Right forelimb (tissue), 1 donor: ENCODE data around the gene LTN1.
"Not testable (repeated sequence)": the region's sequence is repeated elsewhere in the genome, so short reads cannot be mapped to it uniquely, and the experiment has no call there.

Experiments used
- DNase-seq: peaks from one replicate; pipeline ENCODE4 v3.0.0-alpha.2; 2018

The LTN1 gene, protein sequence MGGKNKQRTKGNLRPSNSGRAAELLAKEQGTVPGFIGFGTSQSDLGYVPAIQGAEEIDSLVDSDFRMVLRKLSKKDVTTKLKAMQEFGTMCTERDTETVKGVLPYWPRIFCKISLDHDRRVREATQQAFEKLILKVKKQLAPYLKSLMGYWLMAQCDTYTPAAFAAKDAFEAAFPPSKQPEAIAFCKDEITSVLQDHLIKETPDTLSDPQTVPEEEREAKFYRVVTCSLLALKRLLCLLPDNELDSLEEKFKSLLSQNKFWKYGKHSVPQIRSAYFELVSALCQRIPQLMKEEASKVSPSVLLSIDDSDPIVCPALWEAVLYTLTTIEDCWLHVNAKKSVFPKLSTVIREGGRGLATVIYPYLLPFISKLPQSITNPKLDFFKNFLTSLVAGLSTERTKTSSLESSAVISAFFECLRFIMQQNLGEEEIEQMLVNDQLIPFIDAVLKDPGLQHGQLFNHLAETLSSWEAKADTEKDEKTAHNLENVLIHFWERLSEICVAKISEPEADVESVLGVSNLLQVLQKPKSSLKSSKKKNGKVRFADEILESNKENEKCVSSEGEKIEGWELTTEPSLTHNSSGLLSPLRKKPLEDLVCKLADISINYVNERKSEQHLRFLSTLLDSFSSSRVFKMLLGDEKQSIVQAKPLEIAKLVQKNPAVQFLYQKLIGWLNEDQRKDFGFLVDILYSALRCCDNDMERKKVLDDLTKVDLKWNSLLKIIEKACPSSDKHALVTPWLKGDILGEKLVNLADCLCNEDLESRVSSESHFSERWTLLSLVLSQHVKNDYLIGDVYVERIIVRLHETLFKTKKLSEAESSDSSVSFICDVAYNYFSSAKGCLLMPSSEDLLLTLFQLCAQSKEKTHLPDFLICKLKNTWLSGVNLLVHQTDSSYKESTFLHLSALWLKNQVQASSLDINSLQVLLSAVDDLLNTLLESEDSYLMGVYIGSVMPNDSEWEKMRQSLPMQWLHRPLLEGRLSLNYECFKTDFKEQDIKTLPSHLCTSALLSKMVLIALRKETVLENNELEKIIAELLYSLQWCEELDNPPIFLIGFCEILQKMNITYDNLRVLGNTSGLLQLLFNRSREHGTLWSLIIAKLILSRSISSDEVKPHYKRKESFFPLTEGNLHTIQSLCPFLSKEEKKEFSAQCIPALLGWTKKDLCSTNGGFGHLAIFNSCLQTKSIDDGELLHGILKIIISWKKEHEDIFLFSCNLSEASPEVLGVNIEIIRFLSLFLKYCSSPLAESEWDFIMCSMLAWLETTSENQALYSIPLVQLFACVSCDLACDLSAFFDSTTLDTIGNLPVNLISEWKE (N-terminal part only)

DNA sequence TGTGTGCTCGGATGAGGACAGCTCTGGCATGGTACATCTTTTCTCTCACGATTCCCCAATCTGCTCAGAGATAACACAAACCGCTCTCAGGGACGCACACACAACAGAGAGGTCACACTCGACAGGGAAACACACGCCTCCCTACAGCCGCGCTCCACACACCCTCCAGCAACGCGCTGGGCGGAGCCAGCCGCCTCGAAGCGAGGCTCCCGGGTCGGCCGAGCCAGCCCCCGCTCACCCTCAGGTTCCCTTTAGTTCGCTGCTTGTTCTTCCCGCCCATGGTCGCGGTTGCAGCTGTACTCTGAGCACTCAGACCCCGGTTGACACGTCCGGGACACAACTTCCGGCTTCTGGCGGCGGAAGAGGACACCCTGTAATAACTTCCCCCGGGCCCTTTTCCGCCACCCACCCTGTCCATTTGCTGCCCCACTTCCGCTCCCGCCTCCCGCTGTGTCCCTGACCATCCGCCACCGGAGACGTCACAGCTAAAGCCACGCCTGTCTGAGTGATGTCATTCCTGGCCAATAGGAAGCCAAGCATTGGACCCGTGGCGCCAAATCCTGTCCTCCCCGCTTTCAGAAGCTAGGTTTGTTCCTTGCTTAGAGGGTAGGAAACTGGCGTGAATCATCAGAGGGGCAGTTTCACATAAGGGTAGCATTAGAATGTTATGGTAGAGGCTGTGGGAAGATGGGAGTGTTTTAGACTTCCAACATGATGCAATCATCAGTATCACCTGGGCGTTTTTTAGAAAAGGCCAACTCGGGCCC, at the start of gene LTN1:
LTN1 (minus strand) TSS at position 352 of the 767 bp plus-strand sequence; CDS start at position 280, 72 bp downstream.
- peak; percentile 99 for DNase-seq

DNA sequence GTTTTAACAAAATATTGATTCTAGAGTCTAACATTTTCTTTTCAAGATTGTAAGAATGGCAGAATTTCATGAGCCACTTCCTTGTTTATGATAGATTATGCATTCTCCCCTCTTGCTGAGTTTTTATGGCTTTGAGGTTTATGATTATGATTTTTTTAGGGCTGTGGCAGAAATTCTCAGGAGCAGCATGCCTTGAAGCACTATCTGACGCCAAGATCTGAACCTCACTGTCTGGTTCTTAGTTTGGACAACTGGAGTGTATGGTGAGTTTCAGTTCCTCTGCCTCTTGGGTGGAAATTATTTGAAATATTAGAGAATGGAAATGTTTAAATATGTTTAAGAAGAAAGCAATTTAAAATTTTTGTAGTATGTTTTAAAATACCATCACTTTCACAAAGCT, 42.0 kb upstream of the LTN1 start:
- DNase-seq, result no peak

DNA sequence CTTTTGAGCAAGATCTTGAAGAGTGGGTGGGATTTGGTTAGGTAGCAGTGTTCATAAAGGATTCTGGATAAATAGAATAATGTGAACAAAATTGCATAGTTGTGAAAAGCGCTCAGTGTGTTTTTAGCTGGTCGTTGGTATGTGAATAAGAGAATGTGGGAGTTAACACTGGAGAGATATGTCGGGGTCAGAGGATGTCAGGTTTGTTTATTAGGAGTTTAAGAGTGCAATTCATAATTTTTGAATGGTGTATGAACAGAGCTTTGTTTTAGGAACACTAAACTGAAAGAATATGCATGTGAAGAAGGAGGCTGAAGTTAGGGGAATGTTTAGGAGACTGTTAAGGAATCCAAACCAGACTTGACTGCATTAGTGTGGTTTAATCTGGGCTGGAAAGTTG, 41.2 kb upstream of the LTN1 start:
- DNase-seq, result no peak

DNA sequence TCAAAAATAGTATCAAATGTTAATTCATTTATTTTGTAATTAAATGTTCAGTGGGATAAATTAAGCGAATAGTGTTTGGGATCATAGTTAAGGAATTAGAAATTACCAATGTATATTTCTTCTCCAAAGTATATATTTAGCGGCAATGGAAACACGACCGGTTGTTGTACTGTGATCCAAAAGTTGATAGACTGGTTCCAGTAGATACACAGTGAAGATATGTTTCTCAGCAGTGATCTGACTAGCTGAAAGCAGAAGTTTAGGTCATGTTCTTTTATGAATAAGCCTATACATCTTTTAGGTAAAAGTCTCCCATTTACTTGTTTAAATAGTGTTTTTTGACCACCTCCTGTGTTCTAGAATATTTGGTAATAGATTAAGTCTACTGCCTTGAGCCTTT, 40.6 kb upstream of the LTN1 start:
- DNase-seq, result no peak

DNA sequence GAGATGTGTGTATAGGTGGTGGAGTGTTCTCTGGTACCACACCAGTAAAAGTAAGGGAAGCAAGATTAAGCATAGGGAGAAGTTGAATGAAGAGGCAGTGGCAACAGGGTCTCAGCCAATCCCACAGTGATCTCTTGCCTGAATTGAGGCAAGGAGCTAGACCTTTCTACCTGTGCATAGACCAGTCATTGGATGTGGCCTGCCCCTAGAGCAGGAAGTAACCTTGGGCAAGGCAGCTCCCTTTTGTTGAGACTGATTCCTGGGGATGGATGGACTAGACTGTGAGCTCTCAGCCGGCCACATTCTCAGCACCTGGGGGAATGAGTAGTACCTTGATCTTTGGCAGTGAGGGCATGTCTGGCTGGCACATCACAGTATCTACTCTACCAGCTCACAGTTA, 38.2 kb upstream of the LTN1 start:
- DNase-seq, result no peak

- no peak for DNase-seq
These were observed 36.8 kb upstream of the LTN1 start for GRCh38 chr21:29029524-29029923.

GRCh38 chr21:29025328-29025713, 32.6 kb upstream of the LTN1 start:
- no peak for DNase-seq

DNA sequence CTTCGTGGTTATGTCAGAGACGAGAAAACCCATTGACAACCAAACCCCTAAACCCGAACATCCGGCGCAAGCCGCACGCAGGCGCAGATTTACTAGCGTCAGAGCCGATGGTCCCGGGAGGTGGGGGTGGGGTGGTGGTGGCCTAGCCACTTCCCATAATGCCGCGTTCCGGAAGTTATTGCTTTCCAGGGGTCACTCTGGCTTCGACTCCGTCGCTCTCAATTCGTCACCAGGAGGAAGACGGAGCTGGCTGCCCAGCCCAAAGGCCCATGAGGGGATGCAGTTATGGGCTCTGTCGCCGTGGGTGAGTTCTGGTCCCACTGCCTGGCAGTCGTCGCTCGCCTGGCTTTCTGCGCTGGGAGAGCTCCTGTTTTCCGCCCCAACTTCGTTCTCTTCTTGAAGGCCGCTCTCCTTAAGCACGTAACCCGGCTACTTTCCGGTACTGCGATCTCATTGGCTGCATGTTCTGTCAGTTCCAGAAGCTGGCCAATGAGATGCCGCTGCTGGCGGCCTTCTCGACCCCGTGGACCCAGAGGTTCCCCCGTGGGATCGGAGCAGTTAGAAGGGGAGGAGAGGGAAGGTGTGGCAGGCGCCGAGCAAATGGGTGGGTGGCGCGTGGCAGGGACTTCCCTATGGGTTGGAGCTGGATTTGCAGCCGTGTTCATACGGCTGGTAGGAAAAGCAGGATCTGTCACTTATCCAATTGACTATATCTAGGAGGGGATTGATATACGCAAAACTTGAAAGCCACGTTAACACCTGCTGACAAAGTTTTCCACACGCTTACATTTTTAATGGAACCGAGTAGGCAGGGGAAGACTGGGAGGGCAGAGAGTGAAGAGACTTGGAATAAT, 32.0 kb upstream of the LTN1 start, which contains the start of gene USP16:
USP16 (plus strand) TSS at position 195 of the 854 bp plus-strand sequence. CDS start 3,246 bp downstream, outside the sequence.
- DNase-seq, result peak; percentile 99

DNA sequence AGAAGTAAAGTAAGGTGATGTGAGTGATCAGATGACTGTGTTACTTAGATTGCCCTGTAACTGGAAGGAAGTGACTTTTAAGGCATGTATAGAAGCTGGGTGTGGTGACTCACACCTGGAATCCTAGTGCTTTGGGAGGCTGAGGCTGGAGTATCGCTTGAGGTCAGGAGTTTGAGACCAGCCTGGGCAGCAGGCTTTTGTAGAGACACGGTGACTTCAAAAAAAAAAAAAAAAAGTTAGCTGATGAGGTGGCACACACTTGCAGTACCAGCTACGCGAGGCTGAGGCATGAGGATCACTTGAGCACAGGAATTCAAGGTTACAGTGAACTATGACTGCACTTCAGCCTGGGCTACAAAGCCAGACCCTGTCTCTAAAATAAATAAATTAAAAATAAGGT, 29.5 kb upstream of the LTN1 start:
- no peak for DNase-seq

GRCh38 chr21:29018540-29018939, 25.9 kb upstream of the LTN1 start:
- no peak for DNase-seq

DNA sequence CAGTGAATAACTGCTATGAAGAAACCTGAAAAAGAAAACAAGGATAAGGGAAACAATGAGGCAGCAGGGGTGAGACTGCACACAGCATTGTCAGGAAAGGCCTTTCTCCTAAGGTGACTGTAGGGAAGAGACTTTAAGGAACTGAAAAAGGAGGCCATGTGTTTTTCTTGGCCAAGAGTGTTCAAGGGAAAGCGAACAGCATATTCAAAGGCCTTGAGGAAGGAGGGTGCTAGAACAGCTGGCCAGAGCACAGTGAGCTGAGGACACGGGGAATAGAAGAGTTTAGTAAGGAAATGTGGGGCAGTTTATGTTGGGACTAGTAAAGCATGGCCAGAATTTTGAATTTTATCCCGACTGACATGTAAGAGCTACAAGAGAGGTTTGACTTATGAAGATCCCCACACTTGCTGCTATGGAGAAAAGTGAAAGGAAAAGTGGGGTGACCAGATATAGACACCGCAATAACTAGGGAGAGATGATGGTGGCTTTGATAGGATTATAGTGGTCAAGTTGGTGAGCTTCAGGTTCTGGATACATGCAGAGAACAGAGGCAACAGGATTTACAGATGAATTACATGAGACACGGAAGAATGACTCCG, 25.1 kb upstream of the LTN1 start:
- no peak for DNase-seq

- not testable (repeated sequence) for DNase-seq
These were observed 18.6 kb upstream of the LTN1 start for GRCh38 chr21:29011236-29011635.

GRCh38 chr21:29008367-29008766, 15.7 kb upstream of the LTN1 start:
- DNase-seq, result no peak

GRCh38 chr21:29007810-29008209, 15.1 kb upstream of the LTN1 start:
- DNase-seq, result no peak

DNA sequence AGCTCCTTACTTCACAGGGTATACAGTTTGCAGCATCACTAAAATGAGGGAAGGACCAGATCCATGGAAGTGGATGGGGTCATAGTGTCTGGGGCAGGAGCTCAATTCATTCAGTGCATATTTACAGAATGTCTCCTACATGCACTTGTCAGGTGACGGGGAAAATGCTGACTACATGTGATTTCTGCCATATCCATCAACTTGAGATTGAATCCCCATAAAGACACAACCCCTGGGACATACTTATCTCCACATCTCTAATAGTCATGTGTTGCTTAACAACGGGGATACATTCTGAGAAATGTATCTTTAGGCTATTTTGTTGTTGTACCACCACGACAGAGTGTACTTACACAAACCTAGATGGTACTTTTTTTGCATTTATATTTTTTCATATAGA, 14.5 kb upstream of the LTN1 start:
- DNase-seq, result no peak

- no peak for DNase-seq
These were observed 13.0 kb upstream of the LTN1 start for GRCh38 chr21:29005696-29006095.

DNA sequence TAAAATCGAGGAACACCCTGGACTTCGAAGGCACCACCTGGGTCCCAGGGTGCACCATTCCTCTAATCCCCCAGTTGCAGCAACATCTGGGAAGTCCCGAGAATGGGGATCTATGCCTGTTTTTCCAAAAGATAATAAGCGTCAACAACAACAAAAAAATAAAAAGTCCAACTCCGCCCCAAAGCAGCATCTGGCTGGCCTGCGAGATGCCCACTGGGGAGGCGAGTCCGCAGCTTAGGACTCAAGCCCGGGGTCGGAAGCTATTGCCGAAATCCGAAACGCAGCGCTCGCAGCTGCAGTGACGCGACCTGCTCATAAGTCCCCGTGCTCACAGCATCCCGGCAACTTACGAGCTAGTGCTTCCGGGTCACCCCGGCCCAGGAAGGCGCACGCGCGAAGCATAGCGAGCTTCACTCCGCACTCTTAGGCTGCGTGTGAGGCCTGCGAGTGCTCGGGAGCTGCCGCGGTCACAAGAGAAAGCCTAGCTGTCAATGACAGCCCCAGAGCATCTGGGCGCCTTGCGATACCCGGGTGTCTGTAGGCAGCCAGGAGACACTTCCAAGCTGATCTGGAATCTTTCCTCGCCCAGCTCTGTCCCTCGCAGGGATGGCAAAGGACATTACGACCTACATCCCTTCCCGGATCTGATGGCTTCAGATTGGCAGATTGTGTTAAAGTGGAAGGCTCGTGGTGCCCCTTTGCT, 9.9 kb upstream of the LTN1 start:
- peak; percentile 96 for DNase-seq

DNA sequence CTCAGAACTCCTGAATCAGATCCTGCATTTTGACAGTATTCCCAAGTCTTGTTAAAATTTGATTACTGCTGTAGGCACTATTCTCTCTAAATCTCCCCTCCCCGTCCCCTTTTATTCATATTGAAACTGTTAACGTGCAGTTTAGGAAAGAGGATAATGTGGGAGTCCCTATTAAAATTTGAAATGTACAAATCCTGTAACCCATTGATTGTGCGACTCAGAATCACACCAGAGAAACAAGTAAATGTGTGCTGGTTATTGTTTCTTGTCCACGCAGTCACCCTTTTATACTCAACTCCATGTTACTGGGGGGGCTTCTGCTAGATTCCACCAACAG, 584 bp upstream of the LTN1 start:
- no peak for DNase-seq

GRCh38 chr21:28991861-28992525, 684 bp downstream of the LTN1 start:
- no peak for DNase-seq

- DNase-seq, result not testable (repeated sequence)
These were observed 4.5 kb downstream of the LTN1 start for GRCh38 chr21:28988146-28988545.
